KBM-7 (cell line): ENCODE data around the gene MIB1.

Experiments
- DNase-seq: peaks from one replicate; pipeline ENCODE4 v3.0.0-alpha.2; 2015
- in situ Hi-C: fragments of 300-500 bp; cut with MboI; formaldehyde crosslinking; loops from 2 replicates; pipeline ENCODE4 v1.14.3; 2020; ENCODE audit warnings: low sequenced_read_pairs, low pct_unique_long_range_greater_than_20kb, mixed read lengths

The MIB1 gene

DNA sequence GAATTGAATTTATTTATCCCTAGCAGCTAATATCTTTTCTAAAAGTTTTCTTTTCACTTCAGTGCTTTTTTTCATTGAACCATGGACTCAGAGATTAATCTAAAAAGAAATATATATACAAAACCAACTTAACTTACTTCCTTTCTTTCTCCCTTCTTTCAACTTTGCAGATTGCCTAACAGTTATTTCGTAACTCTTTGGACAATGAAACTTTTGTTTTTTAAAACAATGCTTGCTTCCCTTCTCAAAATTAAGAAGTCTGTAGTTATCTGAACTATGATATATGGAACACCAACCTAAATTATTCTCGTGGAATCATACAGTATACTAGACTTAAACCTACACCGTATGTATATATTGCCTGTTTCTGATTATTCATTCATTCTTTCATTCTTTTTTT lies 62.9 kb downstream of the MIB1 start:
- in situ Hi-C loops, result no loop called here
- DNase-seq, result peak; percentile 21

- in situ Hi-C loops, result no loop called here
- no peak for DNase-seq
Measured at GRCh38 chr18:21805771-21806366, 65.3 kb downstream of the MIB1 start.

DNA sequence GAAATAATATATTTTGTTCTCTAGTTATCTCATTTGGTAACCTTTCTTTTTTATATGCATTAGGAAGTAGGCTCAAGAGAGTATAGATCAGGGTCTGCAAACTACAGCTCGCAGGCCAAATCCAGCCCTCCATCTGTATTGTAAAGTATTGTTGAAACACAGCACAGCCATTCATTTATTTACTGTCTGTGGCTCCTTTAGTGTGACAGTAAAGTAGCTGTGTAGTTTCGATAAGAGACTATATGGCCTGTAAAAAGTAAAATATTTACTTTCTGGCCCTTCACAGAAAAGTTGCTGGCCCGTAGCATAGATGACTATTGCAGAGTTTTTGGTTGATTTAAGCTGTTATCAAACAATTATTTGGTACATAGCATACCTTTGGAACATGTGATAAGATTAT lies 67.6 kb downstream of the MIB1 start:
- DNase-seq, result no peak
- in situ Hi-C loops, result no loop called here

DNA sequence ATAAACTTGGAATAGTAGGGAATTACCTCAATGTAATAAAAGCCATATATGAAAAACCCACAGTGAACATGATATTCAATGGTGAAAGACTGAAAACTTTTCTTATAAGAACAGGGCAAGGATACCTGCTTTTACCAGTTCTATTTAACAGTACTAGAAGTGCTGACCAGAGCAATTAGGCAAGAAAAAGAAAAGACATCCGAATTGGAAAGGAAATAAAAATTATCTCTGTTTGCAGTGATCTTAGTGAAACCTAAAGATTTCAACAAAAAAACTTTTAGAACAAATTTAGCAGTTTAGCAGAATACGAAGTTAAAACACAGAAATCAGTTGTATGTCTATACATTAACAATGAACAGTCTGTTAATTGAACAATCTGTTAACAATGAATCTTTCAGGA lies 69.1 kb downstream of the MIB1 start:
- in situ Hi-C loops, result no loop called here

DNA sequence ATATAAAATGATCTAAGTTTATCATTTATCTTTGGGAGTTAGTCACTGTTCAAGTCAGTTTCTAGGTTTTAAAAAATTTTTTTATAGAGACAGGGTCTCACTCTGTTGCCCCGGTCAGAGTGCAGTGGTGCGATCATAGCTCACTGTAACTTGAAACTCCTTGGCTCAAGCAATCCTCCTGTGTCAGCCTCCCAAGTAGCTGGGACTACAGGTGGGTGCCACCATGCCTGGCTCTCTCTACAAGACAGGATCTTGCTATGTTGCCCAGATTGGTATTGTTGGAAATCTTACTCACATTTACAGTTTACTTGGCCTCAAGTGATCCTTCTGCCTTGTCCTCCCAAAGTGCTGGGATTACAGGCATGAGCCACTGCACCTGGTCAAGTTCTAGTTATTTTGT lies 74.5 kb downstream of the MIB1 start:
- in situ Hi-C loops, result no loop called here
- DNase-seq, result no peak

More for the DNA sequence above, 69.1 kb downstream of the MIB1 start:
- no peak for DNase-seq

DNA sequence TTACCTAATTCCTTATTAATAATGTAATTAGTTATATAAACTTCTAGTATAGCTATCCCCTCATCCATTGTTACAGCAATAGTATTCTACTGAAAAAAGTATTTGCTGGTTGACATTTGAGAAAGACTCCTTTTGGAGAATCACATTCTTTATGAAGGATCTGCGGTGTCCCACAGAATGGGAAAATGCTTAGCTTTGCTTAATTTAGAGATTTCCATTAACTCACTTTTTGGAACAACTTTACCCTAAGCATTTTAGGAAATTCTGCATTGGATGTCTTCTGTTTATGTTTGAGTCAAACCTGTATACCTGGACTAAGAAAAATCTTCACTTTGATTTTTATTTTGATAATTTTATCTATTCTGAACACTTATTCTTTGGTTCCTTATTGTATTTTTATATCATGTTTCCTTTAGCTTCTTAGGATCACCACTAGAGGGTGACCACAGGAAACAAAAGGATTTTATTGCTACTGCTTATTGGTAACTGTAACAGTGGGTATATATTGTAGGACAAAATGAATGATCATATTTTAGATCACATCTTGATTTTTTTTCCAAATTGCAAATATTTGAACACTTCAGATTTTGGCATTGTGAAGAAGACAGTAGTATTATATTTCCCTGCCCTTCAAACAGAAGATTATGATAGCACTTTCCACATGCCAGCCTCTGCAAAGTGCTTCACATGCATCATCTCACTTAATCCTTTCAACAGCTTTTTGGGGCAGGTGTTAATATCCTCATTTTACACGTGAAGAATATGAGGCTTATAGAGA lies 79.6 kb downstream of the MIB1 start:
- in situ Hi-C loops, result no loop called here
- DNase-seq, result peak; percentile 36

DNA sequence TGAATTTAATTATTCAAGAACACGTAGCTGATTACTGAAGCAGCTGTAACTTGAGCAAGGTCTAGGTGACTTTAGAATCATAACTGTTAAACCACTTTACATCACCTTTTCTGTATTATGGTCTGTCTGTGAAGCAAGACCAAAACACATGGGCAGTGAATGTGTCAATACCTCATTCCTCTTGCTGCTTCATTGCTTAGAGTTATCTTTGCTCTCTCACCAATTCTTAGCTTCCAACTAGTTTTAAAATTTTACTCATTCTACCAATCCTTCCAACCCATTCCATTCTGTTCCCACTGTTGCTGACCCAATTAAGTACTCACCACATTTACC lies 80.2 kb downstream of the MIB1 start:
- DNase-seq, result no peak
- in situ Hi-C loops, result no loop called here

DNA sequence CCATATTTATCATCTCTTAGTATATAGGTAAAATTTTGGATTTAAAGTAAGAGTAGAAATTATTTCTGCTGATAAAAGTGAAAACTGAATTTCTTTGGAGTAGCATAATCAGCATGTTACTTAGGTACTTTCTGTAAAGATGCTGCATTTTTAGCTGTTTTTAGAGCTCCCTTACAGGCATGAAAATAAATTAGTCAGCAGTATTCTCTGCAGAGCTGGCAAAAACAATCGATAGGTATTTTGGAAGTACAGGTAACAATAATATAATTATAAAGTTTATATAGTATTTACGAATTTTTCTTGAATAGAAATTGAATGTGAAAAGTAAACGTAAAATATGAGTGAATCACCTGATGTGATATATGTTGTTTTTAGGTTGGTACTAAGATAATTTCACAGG lies 83.3 kb downstream of the MIB1 start:
- in situ Hi-C loops, result no loop called here
- no peak for DNase-seq

DNA sequence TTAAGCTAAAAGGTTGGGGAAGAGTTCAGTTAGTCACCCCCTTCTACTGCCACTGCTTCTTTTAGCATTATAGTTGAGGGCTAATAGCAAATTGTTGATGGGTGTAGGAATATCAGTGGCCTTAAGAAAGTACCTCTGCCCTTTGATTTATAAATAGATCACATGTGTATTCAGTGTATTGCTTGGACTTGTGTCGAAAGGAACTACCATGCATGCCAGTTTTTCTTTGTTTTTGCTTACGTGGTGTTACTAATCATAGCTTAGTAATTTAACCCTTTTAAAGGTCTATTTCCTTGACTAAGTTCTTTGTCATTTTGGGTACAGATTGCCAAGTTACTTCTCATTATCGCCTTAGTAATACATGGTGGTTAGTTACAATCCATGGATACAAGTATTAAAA lies 85.6 kb downstream of the MIB1 start:
- in situ Hi-C loops, result no loop called here
- no peak for DNase-seq

DNA sequence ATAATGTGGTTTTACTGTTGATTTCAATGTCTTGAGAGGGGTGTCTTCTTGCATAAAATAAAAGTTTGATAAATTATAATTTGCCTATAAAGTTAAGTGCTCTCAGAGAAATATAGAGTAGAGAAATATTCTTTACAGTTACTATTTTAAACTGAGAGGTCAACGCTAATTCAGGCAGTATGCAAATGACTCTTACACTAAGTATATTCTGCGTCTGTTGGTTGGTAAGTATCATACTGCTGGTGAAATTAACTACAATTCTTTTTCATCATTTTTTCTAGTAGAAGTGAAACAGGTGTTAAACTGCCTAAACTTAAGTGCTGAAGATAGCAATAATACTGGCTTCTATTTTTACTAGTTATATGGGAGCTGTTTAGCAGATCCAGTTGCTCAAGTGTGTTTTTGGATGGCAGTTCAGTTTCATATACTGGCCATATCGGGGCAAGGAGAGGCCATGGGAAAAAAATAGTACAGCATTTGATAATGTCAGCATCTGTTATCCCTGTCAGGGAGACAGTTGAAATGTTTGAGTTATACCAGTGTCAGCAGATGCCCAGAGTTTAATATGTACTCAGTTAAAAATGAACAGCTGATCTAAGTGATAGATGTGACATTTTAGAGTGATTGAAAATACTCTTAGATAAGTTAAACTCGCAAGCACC lies 86.2 kb downstream of the MIB1 start:
- DNase-seq, result no peak
- in situ Hi-C loops, result no loop called here

GRCh38 chr18:21830532-21830931 lies 89.9 kb downstream of the MIB1 start:
- no peak for DNase-seq
- in situ Hi-C loops, result no loop called here

GRCh38 chr18:21831413-21831831 lies 90.8 kb downstream of the MIB1 start:
- no peak for DNase-seq
- in situ Hi-C loops, result no loop called here

- DNase-seq, result no peak
- in situ Hi-C loops, result no loop called here
Measured at GRCh38 chr18:21833604-21834298, 93.2 kb downstream of the MIB1 start.

DNA sequence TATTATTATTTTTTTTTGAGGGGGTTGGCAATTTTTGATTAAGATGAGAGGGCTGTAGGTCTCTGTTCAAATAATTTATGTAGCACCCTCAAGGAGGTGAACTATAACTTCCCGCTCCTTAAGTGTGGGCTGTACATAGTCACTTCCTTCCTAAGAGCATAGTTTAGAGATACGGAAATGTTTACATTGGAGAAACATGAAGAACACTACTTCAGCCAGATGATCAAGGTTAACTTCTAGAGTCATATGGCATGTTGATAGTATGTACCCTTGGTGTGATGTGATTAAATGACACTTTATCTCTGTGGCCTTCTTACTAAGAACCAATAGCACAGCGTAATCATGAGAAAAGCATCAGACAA lies 93.7 kb downstream of the MIB1 start:
- in situ Hi-C loops, result no loop called here
- DNase-seq, result no peak

GRCh38 chr18:21841570-21841969 lies 101.0 kb downstream of the MIB1 start:
- in situ Hi-C loops, result no loop called here

DNA sequence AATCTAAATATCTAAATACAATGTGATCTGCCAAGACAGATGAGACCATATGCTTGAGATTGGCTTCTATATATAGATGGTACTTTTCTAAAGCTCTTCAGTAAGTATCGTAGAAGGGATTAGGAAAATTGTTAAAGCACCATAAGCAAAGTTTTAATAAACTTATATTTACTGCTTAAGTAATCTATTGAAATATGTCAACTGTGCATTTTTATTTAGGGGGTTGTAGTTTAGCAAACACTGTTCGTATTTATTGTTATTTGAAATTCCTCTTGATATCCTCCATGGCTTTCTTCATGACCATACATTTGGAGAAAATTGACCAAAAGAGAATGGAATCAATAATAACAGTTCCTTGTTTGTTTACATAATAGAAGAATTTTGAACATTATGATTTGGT lies 102.7 kb downstream of the MIB1 start:
- in situ Hi-C loops, result no loop called here
- no peak for DNase-seq

More at GRCh38 chr18:21841570-21841969, 101.0 kb downstream of the MIB1 start:
- DNase-seq, result no peak

- peak; percentile 21 for DNase-seq
- in situ Hi-C loops, result no loop called here
Measured at GRCh38 chr18:21851327-21851961, 110.9 kb downstream of the MIB1 start.

DNA sequence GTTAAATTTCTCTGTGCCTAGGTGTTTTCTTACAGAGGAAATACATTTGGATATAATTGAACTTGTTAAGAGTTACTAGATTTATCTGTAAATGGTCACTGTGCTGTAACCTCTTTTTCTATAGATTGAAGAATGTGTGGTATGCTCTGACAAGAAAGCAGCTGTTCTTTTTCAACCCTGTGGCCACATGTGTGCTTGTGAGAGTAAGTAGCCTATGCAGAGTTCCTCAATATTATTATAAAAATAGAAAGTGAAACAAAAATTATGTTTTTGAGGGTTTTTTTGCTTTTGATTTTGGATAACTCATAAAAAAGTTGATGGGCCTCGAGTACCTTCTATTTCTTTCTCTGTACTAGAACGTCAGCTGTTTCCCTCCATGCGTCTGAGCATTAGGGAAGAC lies 112.4 kb downstream of the MIB1 start:
- no peak for DNase-seq
- in situ Hi-C loops, result no loop called here

DNA sequence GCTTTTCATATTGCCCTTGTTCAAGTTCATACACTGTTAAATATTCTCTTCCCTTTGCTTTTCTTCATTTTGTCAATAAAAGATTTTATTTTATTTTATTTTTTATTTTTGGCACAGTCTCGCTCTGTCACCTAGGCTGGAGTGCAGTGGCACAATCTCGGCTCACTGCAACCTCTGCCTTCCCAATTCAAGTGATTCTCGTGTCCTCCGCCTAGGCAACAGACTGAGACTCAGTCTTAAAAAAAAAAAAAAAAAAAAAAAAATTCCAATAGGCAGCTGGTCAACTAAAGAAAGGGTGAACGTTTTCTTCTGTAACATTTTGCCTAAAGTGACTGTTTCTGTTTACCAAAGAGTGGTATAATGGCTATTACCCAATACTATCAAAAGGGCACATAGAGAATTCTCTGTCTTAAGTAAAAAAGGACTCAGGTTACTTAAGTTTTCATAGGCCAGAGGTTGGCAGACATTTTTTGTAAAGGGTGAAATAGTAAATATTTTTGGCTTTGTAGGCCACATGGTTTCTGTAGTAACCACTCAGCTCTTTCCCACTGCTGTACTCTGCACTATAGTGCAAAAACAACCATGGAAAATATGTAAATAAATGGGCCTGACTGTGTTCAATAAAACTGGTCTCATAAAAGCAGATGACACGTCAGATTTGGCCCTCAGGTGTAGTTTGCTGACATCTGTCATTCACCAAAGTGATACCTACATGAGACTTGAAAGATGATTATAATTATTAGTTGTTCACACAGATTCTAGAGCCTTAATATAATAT lies 113.4 kb downstream of the MIB1 start:
- in situ Hi-C loops, result no loop called here
- no peak for DNase-seq
